ENCODE results near the gene NUTM2G. TPM values are rescaled to one million over a fixed set of nuclear protein-coding genes. Genes with fewer than 3 reads are reported as not detected.
"Not testable (repeated sequence)": the region's sequence is repeated elsewhere in the genome, so short reads cannot be mapped to it uniquely, and the experiment has no call there.

The NUTM2G gene
- total and polyA plus RNA-seq, 2 of the 4 experiments (the other 2 are of a cell fraction) = not detected

DNA sequence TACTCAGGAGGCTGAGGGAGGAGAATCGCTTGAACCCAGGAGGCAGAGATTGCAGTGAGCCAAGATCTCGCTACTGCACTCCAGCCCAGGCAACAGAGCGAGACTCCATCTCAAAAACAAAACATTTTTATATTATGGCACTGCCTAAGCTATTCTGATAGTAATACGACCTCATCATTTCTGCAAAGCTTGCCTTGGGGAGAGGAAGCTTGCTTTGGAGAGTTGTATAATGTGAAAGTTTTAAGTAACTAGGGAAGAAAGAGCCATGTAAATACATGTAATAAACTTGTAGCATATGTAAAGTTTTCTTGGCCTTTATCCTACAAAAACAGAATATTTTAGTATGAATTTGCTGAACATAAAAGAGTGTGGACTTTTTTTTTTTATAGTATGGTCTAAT lies 7.8 kb upstream of the NUTM2G start:
- H3K36me3 ChIP-seq (ENCODE audit: control insufficient read depth, insufficient read depth, low read length); H3K79me1 ChIP-seq (ENCODE audit: low read depth in 1 of 2, low read length in 2 of 2); H3K4me1 ChIP-seq (ENCODE audit: control insufficient read depth, insufficient read depth, low read length); H2AK9ac ChIP-seq (replicated peaks; ENCODE audit: low read depth, low read length, poor library complexity); H3K27ac ChIP-seq (ENCODE audit: insufficient read depth, low read length); H3K56ac ChIP-seq (ENCODE audit: extremely low read depth, insufficient read depth, low read length); in situ Hi-C loops (cut with MboI; ENCODE audit: low sequenced_read_pairs); dilution Hi-C loops (cut with HindIII; ENCODE audit: low sequenced_read_pairs, unreplicated experiment); POLR2A ChIA-PET (ENCODE audit: unreplicated experiment); H2BK5ac ChIP-seq (ENCODE audit: low read depth, low read length, poor library complexity, severe bottlenecking); H4K5ac ChIP-seq (ENCODE audit: low read depth, low read length); CTCF ChIA-PET; H4K8ac ChIP-seq (ENCODE audit: low read depth in 2 of 2, low read length in 2 of 2); H3K4me2 ChIP-seq (ENCODE audit: low read depth, low read length); H2AFZ ChIP-seq (replicated peaks; ENCODE audit: low read length, poor library complexity); H3K18ac ChIP-seq (ENCODE audit: low read depth, low read length); intact Hi-C loops (cut with micrococcal nuclease); H3K27me3 ChIP-seq (ENCODE audit: control insufficient read depth, insufficient read depth, low read length); H3K9me1 ChIP-seq (ENCODE audit: insufficient read depth, low read length); H3K9ac ChIP-seq (ENCODE audit: low read depth, low read length); ATAC-seq (ENCODE audit: low read depth); H3K9me3 ChIP-seq (ENCODE audit: control insufficient read depth, insufficient read depth, low read length); BruUV-seq (replicated peaks); H2BK15ac ChIP-seq (ENCODE audit: low read depth, low read length); H2BK120ac ChIP-seq (ENCODE audit: low read depth, low read length); H3K14ac ChIP-seq (replicated peaks; ENCODE audit: low read depth, low read length); H4K20me1 ChIP-seq (ENCODE audit: insufficient read depth, low read length); H2BK20ac ChIP-seq (ENCODE audit: low read depth, low read length); H3K23ac ChIP-seq (ENCODE audit: low read depth, low read length); DNase-seq; H3K4ac ChIP-seq (ENCODE audit: low read depth, low read length); H3K4me3 ChIP-seq (ENCODE audit: insufficient read depth, low read depth, low read length); H2AK5ac ChIP-seq (ENCODE audit: low read depth, low read length); H4K91ac ChIP-seq (ENCODE audit: insufficient read depth, low read depth, low read length): not testable (repeated sequence)
- WGBS, 2 experiments (ENCODE audit: extremely low coverage in 2 of 2, insufficient read length in 1 of 2) = no CpG with 5 or more reads among the region's 4 CpGs

DNA sequence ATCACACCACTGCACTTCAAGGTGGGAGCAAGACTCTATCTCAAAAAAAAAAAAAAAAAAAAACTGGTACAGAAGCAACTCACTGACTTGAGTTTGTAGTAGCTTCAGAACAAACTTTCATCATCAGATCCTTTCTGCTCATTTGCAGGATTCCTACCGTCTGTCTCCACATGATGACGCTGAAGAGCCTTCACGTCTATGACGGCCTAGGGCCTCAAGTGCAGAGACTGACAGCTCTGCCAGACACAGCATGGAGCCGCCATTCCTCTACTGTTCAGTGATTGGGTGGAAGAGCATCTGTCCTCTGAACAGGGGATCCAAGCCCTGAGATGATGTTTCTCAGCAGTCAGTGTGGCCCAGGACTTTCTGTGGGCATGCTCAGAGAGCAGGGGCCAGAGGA lies 3.1 kb upstream of the NUTM2G start:
- H2AFZ ChIP-seq (replicated peaks; ENCODE audit: low read length, poor library complexity); H3K23ac ChIP-seq (ENCODE audit: low read depth, low read length); H3K27me3 ChIP-seq (ENCODE audit: control insufficient read depth, insufficient read depth, low read length); H2AK5ac ChIP-seq (ENCODE audit: low read depth, low read length); H3K36me3 ChIP-seq (ENCODE audit: control insufficient read depth, insufficient read depth, low read length); H3K4me1 ChIP-seq (ENCODE audit: control insufficient read depth, insufficient read depth, low read length); in situ Hi-C loops (cut with MboI; ENCODE audit: low sequenced_read_pairs); H3K56ac ChIP-seq (ENCODE audit: extremely low read depth, insufficient read depth, low read length); H3K18ac ChIP-seq (ENCODE audit: low read depth, low read length); H3K4me3 ChIP-seq (ENCODE audit: insufficient read depth, low read depth, low read length); H3K4ac ChIP-seq (ENCODE audit: low read depth, low read length); H4K8ac ChIP-seq (ENCODE audit: low read depth in 2 of 2, low read length in 2 of 2); H3K9me3 ChIP-seq (ENCODE audit: control insufficient read depth, insufficient read depth, low read length); H4K91ac ChIP-seq (ENCODE audit: insufficient read depth, low read depth, low read length); H4K20me1 ChIP-seq (ENCODE audit: insufficient read depth, low read length); CTCF ChIA-PET; ATAC-seq (ENCODE audit: low read depth); H3K27ac ChIP-seq (ENCODE audit: insufficient read depth, low read length); H2BK20ac ChIP-seq (ENCODE audit: low read depth, low read length); H2BK15ac ChIP-seq (ENCODE audit: low read depth, low read length); H3K79me1 ChIP-seq (ENCODE audit: low read depth in 1 of 2, low read length in 2 of 2); intact Hi-C loops (cut with micrococcal nuclease); H3K4me2 ChIP-seq (ENCODE audit: low read depth, low read length); POLR2A ChIA-PET (ENCODE audit: unreplicated experiment); BruUV-seq (replicated peaks); H2AK9ac ChIP-seq (replicated peaks; ENCODE audit: low read depth, low read length, poor library complexity); DNase-seq; H3K9ac ChIP-seq (ENCODE audit: low read depth, low read length); H3K14ac ChIP-seq (replicated peaks; ENCODE audit: low read depth, low read length); H3K9me1 ChIP-seq (ENCODE audit: insufficient read depth, low read length); H2BK5ac ChIP-seq (ENCODE audit: low read depth, low read length, poor library complexity, severe bottlenecking); H4K5ac ChIP-seq (ENCODE audit: low read depth, low read length); dilution Hi-C loops (cut with HindIII; ENCODE audit: low sequenced_read_pairs, unreplicated experiment); H2BK120ac ChIP-seq (ENCODE audit: low read depth, low read length): not testable (repeated sequence)
- WGBS, 2 experiments (ENCODE audit: extremely low coverage in 2 of 2, insufficient read length in 1 of 2) = no CpG with 5 or more reads among the region's 5 CpGs
